K562 (cell line): ENCODE measurements around the gene FIBP. TPM values are rescaled to one million over a fixed set of nuclear protein-coding genes. Genes with fewer than 3 reads are reported as not detected.

ENCODE experiments used
- ATF4 ChIP-seq: fragments of 450-650 bp; formaldehyde crosslinking; IDR thresholded peaks from 2 replicates; pipeline ENCODE4 v1.4.0; 2022; ENCODE audit warnings: mild to moderate bottlenecking, moderate library complexity
- CGGBP1 ChIP-seq: fragments of 250-450 bp; sonication (Bioruptor Pico); IDR thresholded peaks from 2 replicates; pipeline ENCODE4 v1.9.0; 2021; ENCODE audit warnings: mild to moderate bottlenecking
- EP300 ChIP-seq: IDR thresholded peaks from 2 replicates; pipeline ENCODE4 v1.6.1; 2012; ENCODE audit warnings: low read length, improper control_type of control experiment
- IFI16 ChIP-seq: fragments of 250-450 bp; sonication (Bioruptor Pico); IDR thresholded peaks from 2 replicates; pipeline ENCODE4 v2.1.2; 2022; ENCODE audit warnings: mild to moderate bottlenecking, inconsistent platforms
- KLF16 ChIP-seq: IDR thresholded peaks from 2 replicates; pipeline ENCODE4 v1.6.1; 2016; ENCODE audit warnings: antibody characterized with exemption
- MYBL2 ChIP-seq, 2 experiments: fragments of 450-650 bp in 1 of 2; sonication (generic) in 1 of 2; formaldehyde crosslinking in 1 of 2; IDR thresholded peaks; 2 replicates each; pipeline versions ENCODE4 v1.6.1 to v1.8.1; 2017 to 2022; ENCODE audit warnings: borderline replicate concordance in 1 of 2, inconsistent platforms in 1 of 2, low read depth in 1 of 2, mild to moderate bottlenecking in 1 of 2, missing genetic modification reagents in 1 of 2, moderate library complexity in 1 of 2
- NONO ChIP-seq, 2 experiments: fragments of 200-400 bp in 1 of 2; fragments of 450-650 bp in 1 of 2; formaldehyde crosslinking in 1 of 2; IDR thresholded peaks; 2 replicates each; pipeline ENCODE4 v1.6.1; 2017; ENCODE audit warnings: low read depth in 2 of 2, mild to moderate bottlenecking in 2 of 2, moderate library complexity in 2 of 2, low read length in 1 of 2
- NRF1 ChIP-seq, 2 experiments: fragments of 450-650 bp; IDR thresholded peaks in 1 of 2; conservative IDR thresholded peaks in 1 of 2; 2 replicates each; pipeline ENCODE4 v1.6.1; 2014; ENCODE audit warnings: mild to moderate bottlenecking in 2 of 2
- PHB2 ChIP-seq: fragments of 450-650 bp; IDR thresholded peaks from 2 replicates; pipeline ENCODE4 v1.6.1; 2017; ENCODE audit warnings: low read depth
- RAD51 ChIP-seq: fragments of 450-650 bp; IDR thresholded peaks from 2 replicates; pipeline ENCODE4 v1.7.1; 2016; ENCODE audit warnings: low read depth, mild to moderate bottlenecking, borderline replicate concordance
- RBM39 ChIP-seq: fragments of 200-400 bp; formaldehyde crosslinking; optimal IDR thresholded peaks from 2 replicates; pipeline ENCODE3; 2018; ENCODE audit warnings: low read depth, low read length
- SAFB2 ChIP-seq: fragments of 200-400 bp; formaldehyde crosslinking; IDR thresholded peaks from 2 replicates; pipeline ENCODE4 v1.6.1; 2018; ENCODE audit warnings: borderline replicate concordance, low read length, low read depth, moderate library complexity; ENCODE audit not compliant: severe bottlenecking
- ZBTB40 ChIP-seq, 2 experiments: fragments of 450-650 bp in 1 of 2; sonication (generic) in 1 of 2; formaldehyde crosslinking in 1 of 2; IDR thresholded peaks; 2 replicates each; pipeline versions ENCODE4 v1.7.1 to v1.9.0; 2016 to 2022; ENCODE audit warnings: inconsistent platforms in 1 of 2, mild to moderate bottlenecking in 1 of 2, missing genetic modification reagents in 1 of 2
- ZNF140 ChIP-seq: fragments of 250-450 bp; sonication (Bioruptor Pico); IDR thresholded peaks from 2 replicates; pipeline ENCODE4 v1.8.0; 2021; ENCODE audit warnings: moderate library complexity, mild to moderate bottlenecking, inconsistent platforms
- ZNF197 ChIP-seq: fragments of 200-800 bp; sonication (Bioruptor generic); IDR thresholded peaks from 2 replicates; pipeline ENCODE4 v1.6.1; 2016; ENCODE audit warnings: low read depth, missing genetic modification characterization, missing compliant biosample characterization
- polyA plus RNA-seq, 8 experiments: library from polyadenylated mRNA; depleted of rRNA in 4 of 8; stranded (reverse) in 5 of 8; unstranded in 3 of 8; fragments of >200 nt; fragmentation: Nextera tagmentation in 2 of 8; fragmentation: Illumina TruSeq in 1 of 8; extraction: Ambion mirVana in 2 of 8; extraction: Trizol in 1 of 8; gene quantifications; 2 replicates each; pipeline versions ENCODE4 v1.2.1 to v1.2.3, GENCODE V29; 2011 to 2014; ENCODE audit warnings: inconsistent platforms in 1 of 8, missing spikeins in 1 of 8
- total RNA-seq, 7 experiments: library from RNA; depleted of rRNA in 6 of 7; stranded (reverse); fragments of >200 nt in 6 of 7; fragmentation: Illumina TruSeq in 2 of 7; extraction: Trizol in 2 of 7; gene quantifications; 2 replicates each; pipeline versions ENCODE4 v1.2.1 to v1.2.3, GENCODE V29; 2011 to 2021; ENCODE audit warnings: low replicate concordance in 1 of 7

The FIBP gene
- total and polyA plus RNA-seq, 9 of the 15 experiments (the other 6 are each of a cell fraction or from before 2014, with no cell fraction given): 41.2 to 79.2 (median 48.6) TPM

- TF ChIP-seq ZBTB40 (IDR thresholded peaks at IDR 0.05) (0 out of 2 replicates have a peak, but pooled peaks have one; percentile 36), ZBTB40 (CRISPR knock-in tag; IDR thresholded peaks at IDR 0.05) (no peak), MYBL2 (IDR thresholded peaks at IDR 0.05; ENCODE audit: low read depth) (no peak), MYBL2 (CRISPR knock-in tag; IDR thresholded peaks at IDR 0.05; ENCODE audit: borderline replicate concordance) (no peak), PHB2 (no peak), RAD51 (no peak), IFI16 (CRISPR knock-in tag) (no peak), SAFB2 (no peak), NONO (IDR thresholded peaks at IDR 0.05; ENCODE audit: low read depth in 2 of 2, low read length in 1 of 2) (0 out of 4 replicates have a peak, but pooled peaks of 1 of the 2 experiments have one; percentile 12), KLF16 (no peak), NRF1 (conservative IDR thresholded peaks at IDR 0.05 in 1 of 2, IDR thresholded peaks at IDR 0.05 in 1 of 2) (peak in 1 of 2 experiments; percentile 26; a peak in 1 of 4 replicates), ATF4 (CRISPR knock-in tag) (no peak), ZNF197 (CRISPR knock-in tag) (no peak), ZNF140 (CRISPR knock-in tag) (no peak), EP300 (0 out of 2 replicates have a peak, but pooled peaks have one; percentile 43), CGGBP1 (CRISPR knock-in tag) (no peak), RBM39 (no peak)
Measured at GRCh38 chr11:65898656-65899355, 10.5 kb upstream of the FIBP start (continued).
